HuH-7.5 (cell line): Measurements from ENCODE around the gene GPR149.
A peak's percentile ranks its signal among the peaks of the same experiment; 100 is the strongest.

ENCODE experiments used
- DNase-seq: peaks from one replicate; pipeline ENCODE4 v3.0.0; 2011; ENCODE audit warnings: low spot score

The GPR149 gene

DNA sequence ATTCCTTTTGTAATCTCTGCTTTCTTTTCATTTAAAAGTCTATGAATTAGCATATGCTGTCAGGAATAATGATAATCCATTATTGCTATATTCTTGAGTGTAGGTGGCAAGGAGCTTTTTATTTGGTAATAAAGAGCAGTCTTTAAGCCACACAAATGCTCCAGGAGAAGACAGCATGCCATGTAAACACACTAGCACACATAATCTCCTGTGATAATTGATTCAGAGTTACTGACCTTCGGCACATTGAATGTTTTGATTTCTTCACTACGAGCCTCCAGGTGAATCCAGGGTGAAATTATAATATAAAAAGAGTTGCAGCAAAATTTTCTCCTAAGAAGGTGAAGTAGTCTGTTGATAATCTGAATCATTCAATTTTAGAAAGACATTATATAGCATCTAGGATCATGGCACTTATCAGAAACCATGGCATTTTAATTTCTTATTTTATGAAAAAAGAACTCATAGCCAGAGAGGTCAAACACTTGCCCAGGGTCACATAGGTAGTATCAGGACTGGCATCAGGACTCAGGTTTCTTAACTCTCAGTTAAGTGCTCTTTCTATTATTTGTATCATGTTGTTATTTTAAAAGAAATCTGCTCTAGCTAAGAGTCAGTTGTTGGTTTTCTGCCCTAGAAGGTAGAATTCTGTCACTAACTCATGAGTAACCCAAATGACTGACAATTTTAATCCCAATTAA lies 84.4 kb downstream of the GPR149 start:
- no peak for DNase-seq

- no peak for DNase-seq
Measured at GRCh38 chr3:154338570-154338969, 91.4 kb downstream of the GPR149 start.

DNA sequence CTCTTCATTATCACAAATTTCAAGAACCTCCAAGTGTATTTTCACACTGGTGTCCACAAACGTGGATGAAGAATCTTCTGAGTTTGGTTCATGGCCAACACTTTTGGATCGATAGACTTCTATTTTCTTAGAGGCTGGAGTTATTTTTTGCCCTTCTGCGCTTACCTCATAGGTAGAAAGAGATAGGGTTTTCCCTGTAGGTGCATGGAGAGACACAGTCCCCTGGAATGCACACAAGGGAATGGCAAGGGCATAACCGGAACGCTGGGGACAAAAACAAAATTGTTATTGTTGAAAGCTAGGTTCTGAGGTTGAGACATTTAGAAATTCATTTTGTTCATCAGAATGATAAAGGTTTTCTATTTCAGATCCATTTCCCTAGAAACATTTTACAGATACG lies 92.0 kb downstream of the GPR149 start:
- DNase-seq: no peak

GRCh38 chr3:154334973-154335420 lies 95.0 kb downstream of the GPR149 start:
- DNase-seq: no peak

GRCh38 chr3:154327871-154328270 lies 102.1 kb downstream of the GPR149 start:
- DNase-seq: no peak

DNA sequence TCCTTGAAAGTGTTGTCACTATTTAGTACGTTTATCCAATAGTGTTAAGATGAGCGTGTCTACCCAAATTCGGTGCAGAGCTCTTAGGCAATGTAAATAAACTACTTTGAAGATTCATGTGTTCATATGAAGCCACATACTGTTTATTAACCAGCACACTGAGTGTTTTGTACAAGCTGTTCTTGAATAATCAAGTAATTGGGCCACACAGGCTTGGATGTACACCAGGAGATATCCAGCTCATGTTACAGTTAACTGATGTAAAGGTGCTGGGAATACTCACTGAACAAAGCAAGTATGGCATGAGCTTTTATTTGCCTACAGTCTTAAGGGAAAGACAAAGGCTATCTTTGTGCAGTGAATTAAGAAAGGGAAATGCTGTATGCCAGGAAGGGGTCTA lies 105.1 kb downstream of the GPR149 start:
- DNase-seq: no peak

DNA sequence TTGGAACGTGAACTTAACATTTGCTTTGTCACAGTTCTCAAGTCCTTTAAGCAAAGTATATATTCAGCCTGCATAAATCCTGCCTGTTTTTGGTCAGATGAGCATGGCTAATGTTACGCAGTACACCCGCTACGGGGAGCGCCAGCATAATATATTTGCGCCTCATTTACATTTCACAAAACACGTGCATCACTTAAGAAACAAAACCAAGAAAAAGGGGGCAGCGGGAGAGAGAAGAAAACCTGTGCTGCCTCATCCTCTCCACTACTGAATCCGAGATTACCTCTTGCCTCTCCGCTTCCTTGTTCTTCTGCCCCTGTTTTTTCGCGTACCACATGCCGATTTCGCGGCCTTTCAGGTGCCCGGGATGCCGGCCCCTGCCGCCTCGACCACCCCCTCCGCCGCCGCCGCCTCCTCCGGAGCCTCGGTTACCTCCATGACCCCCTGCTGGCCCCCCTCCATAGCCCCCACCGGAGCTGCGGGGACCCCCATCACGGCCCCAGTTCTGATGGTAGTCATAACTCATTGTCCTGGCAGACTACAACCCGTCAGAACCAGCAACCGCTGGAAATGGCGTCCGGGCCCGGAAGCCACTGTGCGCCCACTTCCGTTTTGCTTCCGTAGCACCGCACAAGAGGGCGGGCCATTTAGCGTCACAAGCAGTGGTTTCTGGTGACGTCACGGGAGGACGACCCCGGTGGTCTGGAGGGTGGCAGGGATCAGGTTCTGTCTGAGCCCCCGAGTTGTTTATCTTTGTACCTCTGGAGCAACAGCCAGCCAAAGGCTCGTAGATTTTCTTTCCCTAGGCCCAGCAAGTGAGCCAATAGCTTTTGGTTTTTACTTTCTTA lies 105.9 kb downstream of the GPR149 start, which contains the start of gene DHX36:
TSS of gene DHX36 (minus strand) at position 597 of the 848 bp plus-strand sequence. CDS start at position 526, 71 bp downstream.
- peak; percentile 52 for DNase-seq

- DNase-seq: no peak
Measured at GRCh38 chr3:154316974-154317767, 112.8 kb downstream of the GPR149 start.

- DNase-seq: no peak
Measured at GRCh38 chr3:154314152-154314551, 115.8 kb downstream of the GPR149 start.

GRCh38 chr3:154310840-154311239 lies 119.2 kb downstream of the GPR149 start:
- no peak for DNase-seq

- no peak for DNase-seq
Measured at GRCh38 chr3:154307363-154307762, 122.6 kb downstream of the GPR149 start.

DNA sequence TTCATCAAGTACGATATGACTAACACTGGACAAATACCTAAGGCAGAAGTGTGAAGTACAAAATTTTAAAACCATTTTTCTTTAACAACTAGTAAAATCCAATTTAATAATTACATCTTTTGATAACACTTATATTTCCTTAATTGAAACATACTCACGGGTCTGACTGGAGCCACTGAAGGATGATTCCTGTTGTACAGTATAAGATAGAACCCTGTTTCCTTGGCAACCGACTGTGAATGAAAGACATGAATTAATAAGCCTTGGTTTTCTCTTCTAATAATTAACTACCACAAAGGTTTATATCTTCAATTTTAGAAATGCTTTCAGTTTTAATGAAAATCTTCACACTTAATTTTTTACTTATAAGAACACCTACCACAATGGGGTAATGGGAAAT lies 125.1 kb downstream of the GPR149 start:
- no peak for DNase-seq

DNA sequence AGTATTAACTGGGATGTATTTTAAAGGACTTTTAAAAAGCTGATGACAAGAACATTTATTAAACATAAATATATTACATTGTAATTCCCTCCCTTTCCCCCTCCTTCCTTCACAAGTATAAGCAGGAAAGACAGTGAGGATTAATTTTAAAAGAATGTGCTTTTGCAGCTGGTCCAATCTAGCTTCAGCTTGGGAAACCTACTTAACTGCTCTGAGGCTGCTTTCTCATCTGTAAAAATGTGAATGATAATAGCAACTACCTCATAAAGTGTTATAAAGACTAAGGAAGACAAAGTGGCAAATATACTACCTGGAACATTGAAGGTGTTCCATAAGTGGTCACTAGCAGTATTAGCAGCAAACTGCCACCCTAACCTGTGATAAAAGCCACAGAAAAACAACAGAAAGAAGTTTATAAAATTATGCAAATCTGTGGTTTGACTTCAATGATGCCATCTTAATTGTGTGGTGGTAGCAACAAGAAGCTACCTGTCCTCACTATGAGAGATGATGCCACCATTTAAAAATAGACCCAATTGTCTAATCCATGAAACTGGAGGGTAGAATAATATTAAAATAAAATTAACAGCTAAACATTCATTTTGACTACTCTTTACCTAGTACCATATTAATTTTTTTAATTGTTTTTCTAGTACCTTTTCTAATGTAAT lies 125.7 kb downstream of the GPR149 start:
- DNase-seq: no peak

- DNase-seq: no peak
Measured at GRCh38 chr3:154301561-154301960, 128.4 kb downstream of the GPR149 start.

- no peak for DNase-seq
Measured at GRCh38 chr3:154294016-154294415, 136.0 kb downstream of the GPR149 start.

- DNase-seq: no peak
Measured at GRCh38 chr3:154290187-154290586, 139.8 kb downstream of the GPR149 start.
